ENCODE data around the gene ZC2HC1C.

The ZC2HC1C gene

GRCh38 chr14:75068294-75069120, 934 bp upstream of the ZC2HC1C start:
- TF ChIP-seq ZNF274 (IDR thresholded peaks at IDR 0.05; ENCODE audit: low read depth, low read length), result no peak
- H3K4me3 ChIP-seq (ENCODE audit: low read length), result peak overlapping the region; percentile 55

- no peak for TF ChIP-seq ZNF274 (IDR thresholded peaks at IDR 0.05; ENCODE audit: low read depth, low read length)
- peak overlapping the region; percentile 55; the same call in 1 of the 2 replicates for H3K4me3 ChIP-seq (ENCODE audit: low read length)
Observed at GRCh38 chr14:75069811-75070145, 337 bp downstream of the ZC2HC1C start.

- TF ChIP-seq ZNF274 (IDR thresholded peaks at IDR 0.05; ENCODE audit: low read depth, low read length), result no peak
- H3K4me3 ChIP-seq (ENCODE audit: low read length), result no peak overlapping the region
Observed at GRCh38 chr14:75070383-75070782, 942 bp downstream of the ZC2HC1C start.

GRCh38 chr14:75077794-75078193, 8.4 kb downstream of the ZC2HC1C start:
- no peak for TF ChIP-seq ZNF274 (IDR thresholded peaks at IDR 0.05; ENCODE audit: low read depth, low read length)
- H3K4me3 ChIP-seq (ENCODE audit: low read length), result no peak overlapping the region

GRCh38 chr14:75079521-75079920, 10.1 kb downstream of the ZC2HC1C start:
- TF ChIP-seq ZNF274 (IDR thresholded peaks at IDR 0.05; ENCODE audit: low read depth, low read length), result no peak
- no peak overlapping the region for H3K4me3 ChIP-seq (ENCODE audit: low read length)

- no peak overlapping the region for H3K4me3 ChIP-seq (ENCODE audit: low read length)
- TF ChIP-seq ZNF274 (IDR thresholded peaks at IDR 0.05; ENCODE audit: low read depth, low read length), result no peak
Observed at GRCh38 chr14:75081660-75082229, 12.3 kb downstream of the ZC2HC1C start.

GRCh38 chr14:75083271-75083670, 13.8 kb downstream of the ZC2HC1C start:
- no peak for TF ChIP-seq ZNF274 (IDR thresholded peaks at IDR 0.05; ENCODE audit: low read depth, low read length)
- H3K4me3 ChIP-seq (ENCODE audit: low read length), result no peak overlapping the region

- no peak overlapping the region for H3K4me3 ChIP-seq (ENCODE audit: low read length)
- no peak for TF ChIP-seq ZNF274 (IDR thresholded peaks at IDR 0.05; ENCODE audit: low read depth, low read length)
Observed at GRCh38 chr14:75084513-75084912, 15.1 kb downstream of the ZC2HC1C start.

- H3K4me3 ChIP-seq (ENCODE audit: low read length), result no peak overlapping the region
- no peak for TF ChIP-seq ZNF274 (IDR thresholded peaks at IDR 0.05; ENCODE audit: low read depth, low read length)
Observed at GRCh38 chr14:75088153-75088552, 18.7 kb downstream of the ZC2HC1C start.

- no peak overlapping the region for H3K4me3 ChIP-seq (ENCODE audit: low read length)
- TF ChIP-seq ZNF274 (IDR thresholded peaks at IDR 0.05; ENCODE audit: low read depth, low read length), result no peak
Observed at GRCh38 chr14:75088566-75089373, 19.3 kb downstream of the ZC2HC1C start.

GRCh38 chr14:75090353-75090752, 20.9 kb downstream of the ZC2HC1C start:
- TF ChIP-seq ZNF274 (IDR thresholded peaks at IDR 0.05; ENCODE audit: low read depth, low read length), result no peak
- no peak overlapping the region for H3K4me3 ChIP-seq (ENCODE audit: low read length)

GRCh38 chr14:75091251-75091650, 21.8 kb downstream of the ZC2HC1C start:
- no peak for TF ChIP-seq ZNF274 (IDR thresholded peaks at IDR 0.05; ENCODE audit: low read depth, low read length)
- H3K4me3 ChIP-seq (ENCODE audit: low read length), result no peak overlapping the region

GRCh38 chr14:75092698-75093097, 23.3 kb downstream of the ZC2HC1C start:
- TF ChIP-seq ZNF274 (IDR thresholded peaks at IDR 0.05; ENCODE audit: low read depth, low read length), result no peak
- H3K4me3 ChIP-seq (ENCODE audit: low read length), result no peak overlapping the region

- no peak for TF ChIP-seq ZNF274 (IDR thresholded peaks at IDR 0.05; ENCODE audit: low read depth, low read length)
- H3K4me3 ChIP-seq (ENCODE audit: low read length), result no peak overlapping the region
Observed at GRCh38 chr14:75094896-75095295, 25.5 kb downstream of the ZC2HC1C start.

- no peak for TF ChIP-seq ZNF274 (IDR thresholded peaks at IDR 0.05; ENCODE audit: low read depth, low read length)
- H3K4me3 ChIP-seq (ENCODE audit: low read length), result no peak overlapping the region
Observed at GRCh38 chr14:75095690-75096089, 26.2 kb downstream of the ZC2HC1C start.

All from GM08714 (cell line).